GM18505 (cell line): ENCODE results near the gene NTNG2.

Source experiments
- ATAC-seq: cut with Tn5 transposase; IDR thresholded peaks from one replicate; pipeline ENCODE4 v1.9.1; 2021; ENCODE audit not compliant: unreplicated experiment
- POLR2A ChIP-seq: IDR thresholded peaks from 4 replicates; pipeline ENCODE4 v1.6.1; 2011; ENCODE audit warnings: borderline replicate concordance; ENCODE audit not compliant: insufficient read depth, insufficient read length; ENCODE audit errors: extremely low read depth

Gene NTNG2

DNA sequence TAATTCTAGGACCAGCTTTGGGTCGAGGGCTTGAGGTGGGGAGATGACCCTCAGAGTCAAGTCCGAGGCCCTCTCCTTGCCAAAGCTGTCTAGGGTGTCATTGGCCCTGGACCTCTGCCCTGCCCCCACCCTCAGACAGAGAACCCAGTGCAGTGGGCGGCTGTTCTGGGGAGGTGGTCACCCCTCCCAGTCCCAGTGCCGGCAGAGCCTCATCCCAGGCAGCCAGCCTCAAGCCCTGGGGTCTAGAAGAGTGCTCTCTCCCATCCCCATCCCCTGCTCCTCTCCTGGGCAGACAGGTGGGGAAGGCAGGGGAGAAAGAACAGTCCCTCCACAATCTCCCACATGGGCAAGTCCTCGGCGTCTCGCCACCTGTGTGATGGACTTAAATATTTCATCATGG, 7.0 kb downstream of the NTNG2 start:
- no peak for TF ChIP-seq POLR2A
- no peak for ATAC-seq

DNA sequence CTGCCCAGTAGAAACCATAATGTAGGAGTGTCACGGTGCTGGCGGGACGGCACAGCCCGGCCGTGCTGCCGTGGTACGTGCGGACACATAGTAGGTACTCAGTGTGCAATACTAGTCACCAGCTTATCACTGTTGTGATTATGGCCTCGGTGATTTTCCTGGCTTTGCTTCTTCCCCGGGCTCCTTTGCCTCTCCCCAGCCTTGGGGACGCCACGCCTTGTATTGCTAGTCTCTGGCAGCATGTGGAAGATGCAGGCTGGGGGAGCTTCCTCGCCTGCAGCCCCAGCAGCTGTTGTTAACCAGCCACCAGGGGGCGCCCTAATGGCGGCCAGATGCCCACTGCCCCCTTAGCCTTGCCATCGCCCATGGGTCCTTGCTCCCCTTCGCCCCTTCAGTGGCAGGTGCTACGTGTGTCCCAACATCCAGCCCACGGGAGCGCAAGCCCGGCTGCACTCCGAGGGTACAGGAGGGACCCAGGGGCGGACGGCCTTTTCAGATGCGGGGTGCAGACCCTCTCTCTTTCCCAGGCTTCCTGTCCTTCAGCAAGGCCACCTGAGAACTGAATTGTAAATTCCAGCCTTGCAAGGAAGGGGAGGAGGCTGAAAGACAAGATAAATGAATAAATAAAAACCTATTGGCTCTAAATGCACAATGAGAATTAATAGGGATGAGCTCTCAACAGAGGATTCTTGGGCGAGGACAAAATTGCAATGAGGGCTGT, 8.0 kb downstream of the NTNG2 start:
- TF ChIP-seq POLR2A: no peak
- no peak for ATAC-seq

- TF ChIP-seq POLR2A: no peak
- ATAC-seq: no peak
Measured at GRCh38 chr9:132171702-132172101, 9.8 kb downstream of the NTNG2 start.

DNA sequence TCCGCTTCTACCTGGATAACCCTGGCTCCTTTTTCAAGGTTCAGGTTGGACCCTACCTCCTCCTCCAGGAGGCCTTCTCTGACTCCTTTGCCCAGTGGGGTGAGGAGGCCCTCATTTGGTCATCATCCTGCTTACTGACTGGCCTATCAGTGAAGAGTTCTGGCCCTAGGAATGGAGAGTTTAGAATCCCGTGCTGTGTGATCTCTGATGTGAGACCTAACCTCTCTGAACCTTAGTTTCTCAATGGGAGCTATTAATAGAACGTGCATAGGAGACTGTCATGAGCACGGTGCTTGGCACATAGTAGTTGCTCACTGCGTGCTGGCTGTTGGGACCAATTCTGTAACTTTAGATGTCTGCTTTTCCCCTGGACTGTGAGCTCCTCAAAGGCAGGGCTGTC, 10.3 kb downstream of the NTNG2 start:
- no peak for TF ChIP-seq POLR2A
- no peak for ATAC-seq

DNA sequence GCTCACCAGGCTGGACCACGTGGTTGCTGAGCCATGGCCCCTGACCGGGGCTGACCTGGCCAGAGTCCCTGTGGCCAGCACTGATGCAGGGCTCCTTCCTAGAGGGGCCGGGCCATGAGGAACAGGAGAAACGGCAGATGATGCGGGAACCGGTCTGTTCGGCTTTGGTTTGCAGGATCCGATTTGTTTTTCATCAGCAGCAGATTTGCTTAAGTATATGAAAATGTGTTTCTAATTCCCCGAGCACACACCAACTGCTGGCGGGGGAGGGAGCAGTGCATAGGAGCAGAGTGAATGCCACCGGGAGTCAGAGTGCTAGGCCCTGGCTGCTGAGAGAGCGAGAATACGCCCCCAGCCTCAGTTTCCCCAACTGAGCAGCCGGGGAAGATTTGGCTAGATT, 13.6 kb downstream of the NTNG2 start:
- ATAC-seq: no peak
- no peak for TF ChIP-seq POLR2A

DNA sequence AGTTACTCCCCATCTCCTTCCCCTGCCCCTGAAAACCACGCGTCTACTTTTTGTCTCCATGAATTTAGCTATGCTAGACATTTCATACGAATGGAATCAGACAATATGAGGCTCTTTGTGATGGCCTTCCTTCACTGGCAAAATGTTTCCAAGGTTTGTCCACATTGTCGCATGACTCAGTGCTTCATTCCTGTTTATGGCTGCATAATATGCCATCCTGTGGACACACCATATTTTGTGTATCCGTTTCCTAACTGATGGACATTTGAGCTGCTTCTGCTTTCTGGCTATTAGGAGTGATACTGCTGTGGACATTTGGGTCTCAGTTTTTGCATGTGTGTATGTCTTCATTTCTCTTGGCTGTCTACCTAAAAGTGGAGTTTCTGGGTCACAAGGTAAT, 14.5 kb downstream of the NTNG2 start:
- no peak for ATAC-seq
- TF ChIP-seq POLR2A: no peak

DNA sequence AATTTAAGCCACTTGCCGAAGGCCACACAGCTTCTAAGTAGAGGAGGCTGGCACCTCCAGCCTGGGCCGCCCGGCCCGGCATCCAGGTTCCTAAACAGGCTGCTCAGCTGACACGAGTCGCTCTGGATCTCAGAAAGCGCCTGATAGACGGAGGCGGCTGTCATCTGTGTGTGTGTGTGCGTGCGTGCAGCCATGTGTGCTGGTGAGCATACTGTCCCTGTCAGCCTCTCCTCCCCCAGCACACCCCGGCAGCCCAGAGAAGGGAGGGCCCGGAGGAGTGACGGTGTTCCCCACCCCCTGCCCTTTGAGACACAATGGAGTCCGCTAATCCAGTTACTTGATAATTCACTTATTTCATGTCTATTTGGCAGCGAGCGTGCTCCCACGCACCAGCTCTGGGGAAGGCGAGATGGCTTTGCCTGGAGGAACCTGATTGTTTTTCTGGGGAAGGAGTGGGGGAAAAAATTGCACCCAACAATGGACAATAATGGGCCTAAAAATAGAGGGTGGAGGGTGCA, 20.0 kb downstream of the NTNG2 start:
- TF ChIP-seq POLR2A: no peak
- ATAC-seq: no peak

- TF ChIP-seq POLR2A: no peak
- ATAC-seq: no peak
Measured at GRCh38 chr9:132182314-132183091, 20.6 kb downstream of the NTNG2 start.

DNA sequence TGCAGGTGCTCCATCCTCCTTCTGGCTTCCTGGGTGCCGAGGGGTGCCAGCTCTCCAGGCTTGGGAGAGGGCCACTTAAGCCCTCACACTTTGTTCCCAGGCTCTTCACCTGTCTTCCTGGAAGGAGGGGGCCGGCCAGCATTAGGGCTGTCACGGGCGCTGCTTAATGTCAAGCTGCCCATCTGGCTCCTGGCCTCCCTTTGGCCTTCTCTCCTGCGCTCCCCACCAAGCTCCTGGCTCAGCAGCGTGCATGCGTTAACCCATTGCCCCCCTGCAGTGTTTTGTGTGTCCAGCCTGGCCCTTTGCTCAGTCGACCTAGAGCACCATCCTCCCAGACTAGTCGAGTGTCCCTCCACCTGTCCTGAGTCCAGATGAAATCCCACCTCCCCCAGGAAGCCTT, 21.3 kb downstream of the NTNG2 start:
- no peak for ATAC-seq
- no peak for TF ChIP-seq POLR2A

DNA sequence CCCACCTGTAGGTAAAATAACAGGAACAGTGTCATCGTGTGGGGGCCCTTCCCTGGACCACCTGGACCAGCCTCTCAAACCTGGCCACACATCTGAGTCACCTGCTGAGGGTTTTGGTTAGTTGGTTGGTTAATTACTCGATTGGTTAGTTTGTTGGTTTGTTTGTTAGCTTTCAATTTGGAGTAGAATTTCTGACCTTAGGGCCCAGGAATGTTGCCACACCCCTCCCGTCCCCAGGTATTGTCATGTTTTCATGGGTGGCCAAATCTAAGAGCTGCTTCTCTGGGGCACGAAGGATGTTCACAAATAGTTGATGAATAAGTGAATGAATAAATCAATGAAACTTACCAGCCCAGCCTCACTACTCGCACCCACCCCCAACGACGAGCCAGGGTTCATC, 21.9 kb downstream of the NTNG2 start:
- TF ChIP-seq POLR2A: no peak
- ATAC-seq: no peak

DNA sequence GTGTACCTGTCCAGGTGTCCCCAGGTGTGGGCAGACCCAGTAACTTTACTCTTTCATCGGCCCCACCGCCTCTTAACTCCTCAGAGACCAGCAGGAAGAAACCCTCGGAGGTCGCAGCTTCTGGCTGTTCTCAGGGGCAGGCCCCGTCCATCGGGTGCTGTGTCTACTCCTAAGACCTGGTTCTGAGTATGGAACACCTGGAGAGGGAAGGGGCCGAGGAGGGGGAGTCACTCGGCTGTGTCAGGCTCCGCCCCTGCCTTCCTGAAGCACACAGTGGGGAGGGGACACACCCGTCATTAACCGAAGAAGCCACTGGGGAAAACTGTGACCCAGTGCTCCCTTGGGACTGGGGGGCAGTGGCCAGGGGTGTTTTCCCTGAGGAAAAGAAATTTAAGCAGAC, 22.3 kb downstream of the NTNG2 start:
- TF ChIP-seq POLR2A: no peak
- no peak for ATAC-seq

- no peak for TF ChIP-seq POLR2A
- no peak for ATAC-seq
Measured at GRCh38 chr9:132185073-132186009, 23.5 kb downstream of the NTNG2 start.

DNA sequence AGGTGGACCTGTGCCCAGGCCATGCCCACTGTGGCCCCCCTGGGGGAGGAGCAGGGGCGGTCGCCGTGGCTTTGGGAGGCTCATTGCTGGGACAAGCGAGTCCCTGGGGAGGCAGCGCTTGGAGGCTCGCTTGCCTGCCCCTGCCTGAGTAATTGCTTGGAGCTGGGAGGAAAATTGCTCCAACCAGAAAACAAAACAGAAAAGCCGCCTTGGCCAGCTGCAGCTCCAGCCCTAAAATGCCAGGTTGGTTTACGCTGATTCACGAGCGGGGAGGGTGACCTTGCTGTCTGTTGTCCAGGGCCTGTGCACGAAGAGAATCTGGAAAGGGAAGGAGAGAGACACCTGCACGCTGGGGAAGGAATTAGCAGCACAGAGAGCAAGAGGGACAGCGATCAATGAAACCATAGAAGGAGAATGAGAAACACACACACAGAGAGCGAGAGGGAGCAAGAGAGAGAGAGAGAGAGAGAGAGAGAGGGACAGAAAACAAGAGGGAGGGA, 25.3 kb downstream of the NTNG2 start:
- TF ChIP-seq POLR2A: no peak
- ATAC-seq: no peak

GRCh38 chr9:132190966-132191365, 29.1 kb downstream of the NTNG2 start:
- TF ChIP-seq POLR2A: no peak
- no peak for ATAC-seq

- no peak for ATAC-seq
- no peak for TF ChIP-seq POLR2A
Measured at GRCh38 chr9:132192728-132193127, 30.9 kb downstream of the NTNG2 start.
